SK-N-SH (cell line): ENCODE measurements around the gene OCLN. TPM values are rescaled to one million over a fixed set of nuclear protein-coding genes. Genes with fewer than 3 reads are reported as not detected.

Source experiments
- CTCF ChIA-PET: fragments of 300-600, 350-600 bp; formaldehyde crosslinking; extraction: SDS; loops from one replicate; lab custom pipeline; 2021; lab: Yijun Ruan, JAX
- POLR2A ChIA-PET: fragments of 350-600 bp; sonication (Branson Sonifier 250); formaldehyde crosslinking; extraction: SDS; loops from one replicate; lab custom pipeline; 2020; ENCODE audit warnings: antibody characterized with exemption, inconsistent platforms; lab: Yijun Ruan, JAX
- DNase-seq: peaks from one replicate; pipeline ENCODE4 v3.0.0; 2012
- H2AFZ ChIP-seq: fragments of 200-600 bp; sonication (generic); 2 replicates; pipeline ENCODE4 v1.8.1; 2016; ENCODE audit warnings: antibody characterized with exemption, mild to moderate bottlenecking, low read depth
- H3F3A ChIP-seq: fragments of 200-600 bp; sonication (generic); replicated peaks from 2 replicates; pipeline ENCODE3; 2016; ENCODE audit warnings: antibody characterized with exemption, mild to moderate bottlenecking; ENCODE audit not compliant: insufficient read depth
- H3K27ac ChIP-seq, 2 experiments: fragments of 200-500 bp in 1 of 2; fragments of 200-600 bp in 1 of 2; sonication (Bioruptor generic) in 1 of 2; sonication (generic), shearing (Covaris generic) in 1 of 2; 2 replicates each; pipeline versions ENCODE4 v1.5.1 to v1.6.1; 2014 to 2016; ENCODE audit warnings: low read depth in 2 of 2, inconsistent platforms in 1 of 2, low read length in 1 of 2, mild to moderate bottlenecking in 1 of 2, mixed read lengths in 1 of 2
- H3K27me3 ChIP-seq: fragments of 200-600 bp; sonication (generic), shearing (Covaris generic); 2 replicates; pipeline ENCODE4 v1.6.1; 2016; ENCODE audit warnings: mixed run types; ENCODE audit not compliant: insufficient read depth
- H3K36me3 ChIP-seq, 2 experiments: fragments of 200-500 bp in 1 of 2; fragments of 200-600 bp in 1 of 2; sonication (Bioruptor generic) in 1 of 2; sonication (generic) in 1 of 2; replicated peaks in 1 of 2; 2 replicates each; pipeline versions ENCODE3 to v1.5.1; 2014 to 2016; ENCODE audit warnings: low read length in 1 of 2, mild to moderate bottlenecking in 1 of 2; ENCODE audit not compliant: insufficient read depth in 2 of 2, control insufficient read depth in 1 of 2
- H3K4me1 ChIP-seq, 2 experiments: fragments of 200-500 bp in 1 of 2; fragments of 200-600 bp in 1 of 2; sonication (Bioruptor generic) in 1 of 2; sonication (generic), shearing (Covaris generic) in 1 of 2; 2 replicates each; pipeline versions ENCODE4 v1.5.1 to v1.6.1; 2014 to 2016; ENCODE audit warnings: low read depth in 1 of 2, low read length in 1 of 2, mixed run types in 1 of 2; ENCODE audit not compliant: insufficient read depth in 2 of 2, control insufficient read depth in 1 of 2
- H3K4me2 ChIP-seq: fragments of 200-600 bp; sonication (generic), shearing (Covaris generic); 2 replicates; pipeline ENCODE4 v1.6.1; 2017; ENCODE audit warnings: mixed run types
- H3K4me3 ChIP-seq, 2 experiments: fragments of 200-500 bp in 1 of 2; fragments of 200-600 bp in 1 of 2; sonication (Bioruptor generic) in 1 of 2; sonication (generic), shearing (Covaris generic) in 1 of 2; 2 replicates each; pipeline versions ENCODE4 v1.5.1 to v1.8.1; 2014 to 2016; ENCODE audit warnings: low read depth in 2 of 2, inconsistent platforms in 1 of 2, low read length in 1 of 2, mild to moderate bottlenecking in 1 of 2, mixed read lengths in 1 of 2, moderate library complexity in 1 of 2
- H3K79me2 ChIP-seq: fragments of 200-600 bp; sonication (generic); 2 replicates; pipeline ENCODE4 v1.8.1; 2017; ENCODE audit warnings: mild to moderate bottlenecking; ENCODE audit not compliant: insufficient read depth
- H3K9ac ChIP-seq: fragments of 200-600 bp; sonication (generic); 2 replicates; pipeline ENCODE4 v1.6.1; 2017; ENCODE audit warnings: mixed run types
- H3K9me2 ChIP-seq: fragments of 200-600 bp; sonication (generic); 2 replicates; pipeline ENCODE4 v1.6.1; 2017; ENCODE audit warnings: mixed run types
- H3K9me3 ChIP-seq: fragments of 200-600 bp; sonication (generic); 2 replicates; pipeline ENCODE4 v1.6.1; 2017; ENCODE audit warnings: mixed run types, mild to moderate bottlenecking, moderate library complexity
- H4K20me1 ChIP-seq: fragments of 200-600 bp; sonication (generic); 2 replicates; pipeline ENCODE4 v1.6.1; 2017; ENCODE audit warnings: mild to moderate bottlenecking, mixed run types; ENCODE audit not compliant: insufficient read depth
- FOSL2 ChIP-seq: IDR thresholded peaks from 2 replicates; pipeline ENCODE4 v1.4.0; 2012; ENCODE audit warnings: low read depth, mild to moderate bottlenecking, moderate library complexity, borderline replicate concordance
- FOXM1 ChIP-seq: IDR thresholded peaks from 2 replicates; pipeline ENCODE4 v1.4.0; 2012; ENCODE audit warnings: low read depth, mild to moderate bottlenecking
- GATA2 ChIP-seq: sonication (generic); formaldehyde crosslinking; IDR thresholded peaks from 2 replicates; pipeline ENCODE4 v1.5.0; 2020; ENCODE audit warnings: mild to moderate bottlenecking, missing genetic modification reagents
- JUND ChIP-seq: IDR thresholded peaks from 2 replicates; pipeline ENCODE4 v1.4.0; 2012
- NRF1 ChIP-seq: IDR thresholded peaks from 2 replicates; pipeline ENCODE4 v1.6.1; 2012; ENCODE audit warnings: low read depth, mild to moderate bottlenecking, low read length
- PBX3 ChIP-seq: IDR thresholded peaks from 2 replicates; pipeline ENCODE4; 2012
- POLR2AphosphoS5 ChIP-seq: IDR thresholded peaks from 2 replicates; pipeline ENCODE4 v1.6.1; 2012; ENCODE audit warnings: low read depth, low read length
- RAD21 ChIP-seq: IDR thresholded peaks from 2 replicates; pipeline ENCODE4 v1.6.1; 2012; ENCODE audit warnings: mild to moderate bottlenecking, low read length
- REST ChIP-seq: IDR thresholded peaks from 2 replicates; pipeline ENCODE4 v1.6.1; 2012; ENCODE audit warnings: mild to moderate bottlenecking, low read depth, low read length, moderate library complexity
- RXRA ChIP-seq: IDR thresholded peaks from 2 replicates; pipeline ENCODE4 v1.4.0; 2012; ENCODE audit warnings: low read depth, mild to moderate bottlenecking, borderline replicate concordance
- SIN3A ChIP-seq: IDR thresholded peaks from 2 replicates; pipeline ENCODE4 v1.6.1; 2012; ENCODE audit warnings: low read depth, mild to moderate bottlenecking, low read length, moderate library complexity, borderline replicate concordance
- SMC3 ChIP-seq: IDR thresholded peaks from 2 replicates; pipeline ENCODE4 v1.6.1; 2012; ENCODE audit warnings: low read depth, low read length, improper control_type of control experiment
- TAF1 ChIP-seq: IDR thresholded peaks from 2 replicates; pipeline ENCODE4 v1.6.1; 2012; ENCODE audit warnings: low read depth, mild to moderate bottlenecking, low read length, moderate library complexity, borderline replicate concordance
- TCF12 ChIP-seq: IDR thresholded peaks from 2 replicates; pipeline ENCODE4 v1.4.0; 2012
- USF1 ChIP-seq: IDR thresholded peaks from 2 replicates; pipeline ENCODE4 v1.4.0; 2012; ENCODE audit warnings: low read depth, borderline replicate concordance
- ZBTB33 ChIP-seq: IDR thresholded peaks from 2 replicates; pipeline ENCODE4 v1.4.0; 2012; ENCODE audit warnings: low read depth, borderline replicate concordance
- WGBS: methylation state at CpG from one replicate; pipeline ENCODE4 v1.1.6; 2017; ENCODE audit warnings: low lambda C conversion rate; 5-methylcytosine and 5-hydroxymethylcytosine counted together
- polyA plus RNA-seq, 3 experiments: library from polyadenylated mRNA; depleted of rRNA; stranded (reverse); fragments of >200 nt; gene quantifications; 2 replicates each; pipeline ENCODE4 v1.2.3, GENCODE V29; 2012

Gene OCLN
- polyA plus RNA-seq, 1 of the 3 experiments (the other 2 are of a cell fraction): 6.5 TPM

GRCh38 chr5:69502767-69503488 is 10.3 kb downstream of the OCLN start:
- Histone ChIP-seq H3K4me3 (no peak overlapping the region), H3K27ac (peak overlapping the region in 1 of 2 experiments; percentile 63; a peak in 2 of 4 replicates), H3K9ac (peak overlapping the region; percentile 18; the same call in 1 of the 2 replicates), H4K20me1 (no peaks in the 10 kb centered on the region), H3K9me2 (no peaks in the 10 kb centered on the region), H2AFZ (peak overlapping the region; percentile 75), H3K4me2 (peak overlapping the region; percentile 60), H3K36me3 (no peaks in the 10 kb centered on the region), H3F3A (peaks cover 10% of the 10 kb centered on the region), H3K79me2 (no peaks in the 10 kb centered on the region), H3K9me3 (no peaks in the 10 kb centered on the region), H3K27me3 (no peaks in the 10 kb centered on the region), H3K4me1 (peaks cover 0 to 13% of the 10 kb centered on the region in 2 experiments; a peak in 2 of 4 replicates)
- POLR2A ChIA-PET: no interaction called here
- CTCF ChIA-PET: interaction anchor here (0.6 kb wide), 1 partner anchor 130 kb away, joined by 5 read pairs; no protein-coding TSS in a partner anchor
- DNase-seq: no peak
- TF ChIP-seq PBX3 (peak; percentile 40; the same call in 1 of the 2 replicates), TAF1 (no peak), POLR2AphosphoS5 (no peak), GATA2 (no peak), JUND (peak; percentile 76), TCF12 (peak; percentile 72), FOSL2 (peak; percentile 80)
- 58% methylated on average over 7 of the region's 7 CpGs for WGBS

- no peak for DNase-seq
- Histone ChIP-seq H3K36me3 (no peaks in the 10 kb centered on the region), H3K27ac (peak overlapping the region in 1 of 2 experiments; percentile 5; a peak in 1 of 4 replicates), H3K9me3 (no peaks in the 10 kb centered on the region), H3F3A (peaks cover 10% of the 10 kb centered on the region), H3K79me2 (no peaks in the 10 kb centered on the region), H3K9me2 (no peaks in the 10 kb centered on the region), H3K27me3 (no peaks in the 10 kb centered on the region), H4K20me1 (no peaks in the 10 kb centered on the region), H2AFZ (no peak overlapping the region), H3K4me1 (peaks cover 0 to 13% of the 10 kb centered on the region in 2 experiments; a peak in 2 of 4 replicates), H3K4me3 (no peak overlapping the region), H3K9ac (no peak overlapping the region), H3K4me2 (no peak overlapping the region)
- TF ChIP-seq ZBTB33 (no peak), TAF1 (no peak), JUND (no peak), NRF1 (no peak), GATA2 (no peak), USF1 (no peak), SMC3 (no peak), SIN3A (no peak), REST (no peak), FOXM1 (no peak), RXRA (no peak), RAD21 (no peak), PBX3 (no peak)
- POLR2A ChIA-PET: no interaction called here
- 64% methylated on average over 2 of the region's 2 CpGs for WGBS
- CTCF ChIA-PET: no interaction called here
These were observed 11.4 kb downstream of the OCLN start for GRCh38 chr5:69504036-69504435.
